Aorta (tissue), 5 donors: Measurements from ENCODE around the gene TMEM53. TPM values are rescaled to one million over a fixed set of nuclear protein-coding genes. Genes with fewer than 3 reads are reported as not detected.

Experiments used
- ATAC-seq: fragments of 200-7000 bp; cut with Tn5 transposase; one replicate; pipeline ENCODE4 v1.9.1; 2022; ENCODE audit warnings: moderate library complexity; ENCODE audit not compliant: low FRiP score
- DNase-seq, 2 donors: peaks; one replicate each; pipeline ENCODE4 v3.0.0-alpha.2; 2020
- H3K27ac ChIP-seq, 2 donors: one replicate each; pipeline ENCODE4 v1.5.1; 2013; ENCODE audit warnings: low read length in 2 of 2, mild to moderate bottlenecking in 2 of 2, moderate library complexity in 2 of 2, control low read depth in 1 of 2, inconsistent platforms in 1 of 2, low read depth in 1 of 2
- H3K27me3 ChIP-seq, 2 donors: one replicate each; pipeline ENCODE4 v1.6.1; 2013; ENCODE audit warnings: control low read depth in 1 of 2, low read length in 1 of 2, mild to moderate bottlenecking in 1 of 2, moderate library complexity in 1 of 2; ENCODE audit not compliant: insufficient read depth in 2 of 2, control insufficient read depth in 1 of 2
- H3K36me3 ChIP-seq, 2 donors: one replicate each; pipeline ENCODE4 v1.6.1; 2013; ENCODE audit warnings: control low read depth in 1 of 2, low read length in 1 of 2, mild to moderate bottlenecking in 1 of 2; ENCODE audit not compliant: insufficient read depth in 2 of 2, control insufficient read depth in 1 of 2
- H3K4me1 ChIP-seq, 2 donors: one replicate each; pipeline ENCODE4 v1.6.1; 2013; ENCODE audit warnings: low read length in 2 of 2, control low read depth in 1 of 2, mild to moderate bottlenecking in 1 of 2, moderate library complexity in 1 of 2; ENCODE audit not compliant: insufficient read depth in 2 of 2, control insufficient read depth in 1 of 2
- H3K4me3 ChIP-seq, 2 donors: one replicate each; pipeline ENCODE4 v1.5.1; 2013; ENCODE audit warnings: low read length in 2 of 2, control low read depth in 1 of 2, mild to moderate bottlenecking in 1 of 2
- H3K9me3 ChIP-seq: one replicate; pipeline ENCODE4 v1.6.1; 2013; ENCODE audit warnings: mild to moderate bottlenecking, low read length; ENCODE audit not compliant: control insufficient read depth
- WGBS, 2 donors: extraction: QIAGEN DNeasy Blood & Tissue Kit; methylation state at CpG; one replicate each; pipeline ENCODE4 v1.1.7; 2013; 5-methylcytosine and 5-hydroxymethylcytosine counted together
- intact Hi-C, 2 donors: fragments of 100-400 bp; cut with DNase I; formaldehyde crosslinking; loops; one replicate each; pipeline versions ENCODE4 v1.14.2 to v1.15.0; 2022
- long read RNA-seq, 2 donors: library from polyadenylated mRNA; unstranded; transcript quantifications; one replicate each; pipeline ENCODE4 v2.0.0, GENCODE V29; 2020 to 2021
- polyA plus RNA-seq, 2 donors: library from polyadenylated mRNA; stranded (reverse); fragments of 200-250 nt; gene quantifications; one replicate each; pipeline ENCODE4 v1.2.3, GENCODE V29; 2013
- total RNA-seq, 2 donors: library from RNA; stranded (reverse); fragmentation: NEBNext Ultra II Directional; extraction: Animal tissue kit (Norgen Biotek cat#: 25700); gene quantifications; one replicate each; pipeline ENCODE4 v1.2.1, GENCODE V29; 2021
- donor health status: healthy with polysubstance abuse.
- donor health status: Bipolar disorder and iron deficiency.
- donor health status: DM: no; HTN: no; CAD: no.
- donor health status: DM: no; HTN: no; CAD: no.
- donor health status: DM: yes; HTN: yes; CAD: no.

TMEM53 gene
- total RNA-seq: 1 to 10 TPM; 5.4 to 6.6 TPM
- 1 to 10 TPM; 8.4 to 9.9 TPM for polyA plus RNA-seq
- long read RNA-seq, donor 1, transcript TMEM53-204 (4 exons, 1,579 nt): major isoform, 5 of 19 reads
- long read RNA-seq, donor 1, partial matches to known transcripts: 6 of 19 reads
- long read RNA-seq, donor 1, other reads (novel, unspliced or antisense): 3 of 19 reads
- long read RNA-seq, donor 2, partial matches to known transcripts: 1 of 11 reads
- long read RNA-seq, donor 2, other reads (novel, unspliced or antisense): 5 of 11 reads

DNA sequence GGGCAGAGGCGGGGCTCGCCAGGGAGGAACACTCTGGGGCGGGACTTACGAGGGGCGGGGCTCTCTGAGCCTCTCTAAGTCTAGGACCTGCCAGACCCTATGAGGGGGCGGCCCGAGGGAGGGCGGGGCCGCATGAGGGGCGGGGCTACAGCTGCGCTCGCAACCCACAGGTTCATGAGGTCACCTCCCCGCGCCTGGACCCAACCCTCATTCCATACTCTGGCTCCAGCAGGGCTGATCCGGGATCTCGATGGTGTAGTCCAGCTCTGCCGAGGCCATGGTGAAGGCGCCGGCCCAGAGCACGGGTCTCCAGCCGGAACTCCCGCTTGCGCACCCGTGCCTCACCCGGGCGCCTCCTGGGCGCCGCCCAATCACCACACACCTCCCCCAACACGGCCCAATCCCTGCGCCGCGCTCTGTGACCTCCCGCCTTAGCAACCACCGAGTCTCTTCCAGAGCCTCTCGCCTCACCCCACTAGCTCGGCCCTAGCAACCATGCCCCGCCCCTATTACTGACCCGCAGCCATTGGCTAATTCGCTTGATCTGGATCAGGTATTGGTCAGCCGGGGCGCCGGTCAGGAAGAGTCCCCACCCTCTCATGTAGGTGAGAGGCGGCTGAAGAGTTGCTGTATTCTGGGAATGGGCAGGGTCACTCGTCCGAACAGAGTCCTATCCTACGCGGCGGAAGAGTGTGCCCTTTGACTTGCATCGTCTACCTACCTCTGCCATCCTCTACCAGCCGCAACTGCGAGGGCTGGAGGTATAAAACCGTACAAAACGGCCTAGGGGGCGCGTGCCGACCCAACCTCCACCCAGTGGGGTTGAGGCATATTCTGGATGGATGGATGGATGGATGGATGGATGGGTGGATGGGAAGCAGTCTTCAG is at the start of gene TMEM53, which contains the start of gene ARMH1:
Gene TMEM53, minus strand, starts transcription at position 369 of the 888 bp plus-strand sequence. Its CDS starts 90 bp downstream, at position 279.
Gene ARMH1, plus strand, starts transcription at position 602 of the 888 bp plus-strand sequence. CDS start 14,984 bp downstream, outside the sequence.
- ATAC-seq: peak; percentile 98
- DNase-seq: peak; percentile 99 to 100
- Histone ChIP-seq H3K27ac (peak within 1 kb of the TSS; percentile 50 to 92), H3K9me3 (no peaks in the 10 kb centered on the region), H3K27me3 (no peaks in the 10 kb centered on the region), H3K36me3 (no peaks in the 10 kb centered on the region), H3K4me1 (peaks cover 0 to 4% of the 10 kb centered on the region in 2 donors), H3K4me3 (peak within 1 kb of the TSS; percentile 42 to 51)
- WGBS, 2 donors: 1% methylated on average over 49 to 56 of the region's 56 CpGs
- intact Hi-C loops: no loop called here

- no peak for ATAC-seq
- 87 to 91% methylated on average over 28 of the region's 28 CpGs for WGBS, 2 donors
- intact Hi-C loops: no loop called here
Observed at GRCh38 chr1:44723496-44724295, 49.4 kb upstream of the TMEM53 start.

GRCh38 chr1:44723064-44723463 is 48.8 kb upstream of the TMEM53 start:
- Histone ChIP-seq H3K4me1 (no peaks in the 10 kb centered on the region), H3K9me3 (no peaks in the 10 kb centered on the region), H3K4me3 (no peak overlapping the region), H3K27ac (no peak overlapping the region), H3K27me3 (peaks cover 0 to 2% of the 10 kb centered on the region in 2 donors), H3K36me3 (no peaks in the 10 kb centered on the region)
- no peak for ATAC-seq
- no peak for DNase-seq
- 88 to 89% methylated on average over 9 of the region's 9 CpGs for WGBS, 2 donors
- intact Hi-C loops: no loop called here

More at GRCh38 chr1:44723496-44724295, 49.4 kb upstream of the TMEM53 start:
- Histone ChIP-seq H3K27ac (no peak overlapping the region), H3K9me3 (no peaks in the 10 kb centered on the region), H3K4me3 (no peak overlapping the region), H3K27me3 (peaks cover 0 to 2% of the 10 kb centered on the region in 2 donors), H3K36me3 (no peaks in the 10 kb centered on the region), H3K4me1 (no peaks in the 10 kb centered on the region)
- peak in 1 of 2 donors; percentile 63 for DNase-seq

GRCh38 chr1:44721485-44722361 is 47.4 kb upstream of the TMEM53 start:
- intact Hi-C loops: no loop called here
- Histone ChIP-seq H3K27ac (no peak overlapping the region), H3K27me3 (peaks cover 0 to 2% of the 10 kb centered on the region in 2 donors), H3K36me3 (no peaks in the 10 kb centered on the region), H3K4me1 (no peaks in the 10 kb centered on the region), H3K4me3 (no peak overlapping the region), H3K9me3 (no peaks in the 10 kb centered on the region)
- DNase-seq: peak in 1 of 2 donors; percentile 66
- 26 to 27% methylated on average over 14 of the region's 14 CpGs for WGBS, 2 donors
- peak; percentile 66 for ATAC-seq

GRCh38 chr1:44720281-44720680 is 46.0 kb upstream of the TMEM53 start:
- no peak for ATAC-seq
- 92% methylated on average over 4 of the region's 4 CpGs for WGBS, 2 donors
- H3K27ac ChIP-seq: no peak overlapping the region
- no peak for DNase-seq
- intact Hi-C loops: no loop called here
- peaks cover 0 to 2% of the 10 kb centered on the region in 2 donors for H3K27me3 ChIP-seq
- no peaks in the 10 kb centered on the region for H3K9me3 ChIP-seq
- no peaks in the 10 kb centered on the region for H3K4me1 ChIP-seq
- H3K4me3 ChIP-seq: no peak overlapping the region
- H3K36me3 ChIP-seq: no peaks in the 10 kb centered on the region

GRCh38 chr1:44719318-44719717 is 45.0 kb upstream of the TMEM53 start:
- no peaks in the 10 kb centered on the region for H3K9me3 ChIP-seq
- H3K27me3 ChIP-seq: peaks cover 0 to 2% of the 10 kb centered on the region in 2 donors
- H3K4me1 ChIP-seq: no peaks in the 10 kb centered on the region
- H3K36me3 ChIP-seq: no peaks in the 10 kb centered on the region
- no peak for DNase-seq
- no peak overlapping the region for H3K27ac ChIP-seq
- H3K4me3 ChIP-seq: no peak overlapping the region
- intact Hi-C loops: no loop called here
- 51 to 53% methylated on average over 5 of the region's 5 CpGs for WGBS, 2 donors
- no peak for ATAC-seq

- no peak for ATAC-seq
- Histone ChIP-seq H3K4me3 (no peak overlapping the region), H3K27ac (no peak overlapping the region), H3K9me3 (no peaks in the 10 kb centered on the region), H3K27me3 (peaks cover 0 to 2% of the 10 kb centered on the region in 2 donors), H3K36me3 (no peaks in the 10 kb centered on the region), H3K4me1 (no peaks in the 10 kb centered on the region)
- 87 to 89% methylated on average over 6 of the region's 6 CpGs for WGBS, 2 donors
- DNase-seq: no peak
- intact Hi-C loops: no loop called here
Observed at GRCh38 chr1:44718091-44718490, 43.8 kb upstream of the TMEM53 start.
